IPS DF 19.7 (cell line): ENCODE data around the gene PHOSPHO2.
"Not testable (repeated sequence)": the region's sequence is repeated elsewhere in the genome, so short reads cannot be mapped to it uniquely, and the experiment has no call there.

ENCODE experiments used
- DNase-seq: peaks from one replicate; pipeline ENCODE4 v3.0.0-alpha.2; 2013; ENCODE audit warnings: low read depth, low spot score

PHOSPHO2 gene

DNA sequence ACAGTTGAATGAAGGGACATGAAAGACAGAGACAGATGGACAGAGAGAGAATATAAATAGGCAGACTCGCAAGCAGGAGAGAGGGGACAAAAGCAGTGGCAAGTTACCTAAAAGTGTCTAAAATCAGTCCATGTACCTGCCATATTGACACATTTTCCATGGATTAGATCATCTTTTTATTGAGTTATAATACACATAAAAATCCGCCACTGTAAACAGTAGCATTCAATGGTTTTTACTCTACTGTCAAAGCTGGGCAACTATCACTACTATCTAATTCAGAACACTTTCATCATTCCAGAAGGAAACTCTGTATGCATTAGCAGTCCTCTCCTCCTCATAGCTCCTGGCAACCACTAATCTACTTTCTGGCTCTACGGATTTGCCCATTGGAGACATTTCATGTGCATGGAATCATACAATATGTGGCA lies 10.1 kb upstream of the PHOSPHO2 start:
- no peak for DNase-seq

DNA sequence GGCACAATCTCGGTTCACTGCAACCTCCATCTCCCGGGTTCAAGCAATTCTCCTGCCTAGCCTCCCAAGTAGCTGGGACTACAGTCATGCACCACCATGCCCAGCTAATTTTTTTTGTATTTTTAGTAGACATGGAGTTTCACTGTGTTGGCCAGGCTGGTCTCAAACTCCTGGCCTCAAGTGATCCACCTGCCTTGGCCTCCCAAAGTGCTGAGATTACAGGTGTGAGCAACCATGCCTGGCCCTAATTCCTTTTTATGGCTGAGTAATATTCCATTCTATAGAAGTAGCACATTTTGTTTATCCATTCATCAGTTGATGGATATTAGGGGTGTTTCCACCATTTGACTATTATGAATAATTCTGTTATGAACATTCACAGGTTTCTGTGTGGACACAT lies 9.6 kb upstream of the PHOSPHO2 start:
- DNase-seq = not testable (repeated sequence)

DNA sequence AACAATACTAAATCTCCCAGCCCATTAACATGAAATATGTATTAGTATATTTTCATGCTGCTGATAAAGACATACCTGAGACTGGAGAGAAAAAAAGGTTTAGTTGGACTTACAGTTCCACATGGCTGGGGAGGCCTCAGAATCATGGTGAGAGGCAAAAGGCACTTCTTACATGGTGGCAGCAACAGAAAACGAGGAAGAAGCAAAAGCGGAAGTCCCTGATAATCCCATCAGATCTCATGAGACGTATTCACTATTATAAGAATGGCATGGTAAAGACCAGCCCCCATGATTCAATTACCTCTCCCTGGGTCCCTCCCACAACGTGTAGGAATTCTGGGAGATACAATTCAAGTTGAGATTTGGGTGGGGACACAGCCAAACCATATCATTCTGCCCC lies 7.4 kb upstream of the PHOSPHO2 start:
- not testable (repeated sequence) for DNase-seq

DNA sequence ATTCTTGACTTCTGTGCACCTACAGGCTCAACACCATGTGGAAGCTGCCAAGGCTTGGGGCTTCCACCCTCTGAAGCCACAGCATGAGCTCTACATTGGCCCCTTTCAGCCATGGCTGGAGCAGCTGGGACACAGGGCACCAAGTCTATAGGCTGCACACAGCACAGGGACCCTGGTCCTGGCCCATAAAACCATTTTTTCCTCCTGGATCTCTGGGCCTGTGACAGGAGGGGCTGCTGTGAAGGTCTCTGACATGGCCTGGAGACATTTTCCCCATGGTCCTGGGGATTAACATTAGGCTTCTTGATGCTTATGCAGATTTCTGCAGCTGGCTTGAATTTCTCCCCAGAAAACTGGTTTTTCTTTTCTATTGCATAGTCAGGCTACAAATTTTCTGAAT lies 6.3 kb upstream of the PHOSPHO2 start:
- DNase-seq = not testable (repeated sequence)

DNA sequence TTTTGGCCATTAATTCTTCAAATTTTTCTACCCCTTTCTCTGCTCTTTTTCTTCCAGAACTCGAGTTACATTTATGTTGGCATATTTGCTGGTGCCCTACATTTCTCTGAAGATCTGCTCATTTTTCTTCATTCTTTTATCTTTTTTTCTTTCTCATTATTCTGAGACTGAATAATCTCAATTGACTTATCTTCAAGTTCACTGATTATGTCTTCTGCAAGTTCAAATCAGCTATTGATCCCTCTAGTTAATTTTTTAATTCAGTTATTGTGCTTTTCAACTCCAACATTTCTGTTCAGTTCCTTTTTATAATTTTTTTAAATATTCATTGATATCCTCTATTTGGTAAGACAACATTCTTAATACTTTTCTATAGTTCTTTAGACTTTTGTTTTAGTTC lies 3.3 kb upstream of the PHOSPHO2 start:
- no peak for DNase-seq

DNA sequence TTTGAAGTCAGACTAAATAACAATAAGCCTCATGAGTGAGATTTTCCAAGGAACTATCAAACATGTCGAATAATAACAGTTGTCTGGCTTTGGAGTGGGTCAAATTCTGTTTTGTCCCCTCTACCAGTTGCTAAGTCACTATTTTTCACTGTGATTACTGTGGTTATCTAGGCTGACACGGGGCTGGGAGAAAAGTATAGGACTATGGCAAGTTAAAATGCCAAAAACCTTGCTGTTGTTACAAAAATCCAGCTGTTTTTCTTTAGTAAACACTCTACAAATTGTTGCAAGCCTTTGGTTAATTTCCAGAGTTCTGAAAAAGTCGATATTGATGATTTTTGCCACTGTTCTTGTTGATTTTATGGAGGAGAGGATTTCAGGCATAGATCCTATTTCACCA lies 1.6 kb upstream of the PHOSPHO2 start:
- DNase-seq = no peak

DNA sequence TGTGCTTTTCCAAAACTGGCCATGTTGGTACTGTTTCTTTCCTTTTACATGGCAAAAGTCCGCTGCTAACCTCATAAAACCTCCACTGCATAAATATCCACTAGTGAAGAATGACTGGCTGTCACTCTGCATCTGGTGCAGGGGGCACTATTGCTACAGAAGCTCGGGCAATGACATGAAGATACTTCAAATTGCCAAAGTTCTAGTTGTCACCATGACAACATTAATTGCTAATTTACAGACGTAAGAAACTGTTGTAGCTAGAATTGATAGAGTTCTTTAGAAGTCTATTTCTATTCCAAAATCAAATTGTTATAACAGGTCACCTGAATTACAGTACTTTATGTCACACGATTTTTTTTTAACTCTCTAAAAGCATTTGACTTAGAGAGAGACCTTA lies 909 bp upstream of the PHOSPHO2 start:
- DNase-seq = no peak

DNA sequence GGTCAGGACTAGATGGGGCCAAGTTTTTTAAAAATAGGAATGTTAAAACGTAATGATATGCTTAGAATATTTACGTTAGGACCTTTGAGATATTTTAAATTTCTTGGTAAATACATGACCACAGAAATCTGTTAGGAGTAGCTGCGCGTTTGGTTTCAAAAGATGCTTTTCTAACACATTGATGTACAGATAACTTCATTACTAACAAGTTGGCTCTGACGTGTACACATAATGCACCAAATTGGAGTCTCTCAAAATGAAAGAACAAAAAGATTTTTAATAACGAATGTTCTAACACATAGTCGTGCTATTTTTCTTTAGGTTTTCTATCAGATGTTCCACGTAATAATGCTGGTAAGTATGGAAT lies 608 bp downstream of the PHOSPHO2 start:
- no peak for DNase-seq

DNA sequence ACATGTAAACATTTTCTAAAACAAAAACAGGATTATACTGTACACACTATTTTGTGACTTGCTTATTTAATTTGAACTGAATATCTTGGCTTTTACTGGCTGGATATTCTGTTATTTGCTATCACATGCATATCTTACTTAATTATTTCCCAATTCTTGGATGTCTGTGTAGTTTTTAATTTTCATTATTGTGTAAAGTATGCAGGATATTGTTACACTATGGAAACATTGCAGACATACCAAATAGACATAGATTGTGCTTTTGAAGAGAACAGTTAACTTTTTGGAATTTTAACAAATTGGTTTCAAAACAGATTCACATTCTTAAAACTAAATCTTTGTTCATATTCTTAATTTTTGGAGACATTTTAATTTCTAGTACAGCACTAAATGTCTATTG lies 2.1 kb downstream of the PHOSPHO2 start:
- no peak for DNase-seq

DNA sequence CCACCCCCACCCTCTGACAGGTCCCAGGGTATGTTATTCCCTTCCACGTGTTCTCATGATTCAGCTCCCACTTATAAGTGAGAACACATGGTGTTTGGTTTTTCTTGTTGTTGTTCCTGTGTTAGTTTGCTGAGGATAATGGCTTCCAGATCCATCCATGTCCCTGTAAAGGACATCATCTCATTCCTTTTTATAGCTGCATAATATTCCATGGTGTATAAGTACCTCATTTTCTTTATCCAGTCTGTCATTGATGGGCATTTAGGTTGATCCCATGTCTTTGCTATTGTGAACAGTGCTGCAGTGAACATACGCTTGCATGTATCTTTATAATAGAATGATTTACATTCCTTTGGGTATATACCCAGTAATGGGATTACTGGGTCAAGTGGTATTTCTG lies 4.9 kb downstream of the PHOSPHO2 start:
- DNase-seq = not testable (repeated sequence)

DNA sequence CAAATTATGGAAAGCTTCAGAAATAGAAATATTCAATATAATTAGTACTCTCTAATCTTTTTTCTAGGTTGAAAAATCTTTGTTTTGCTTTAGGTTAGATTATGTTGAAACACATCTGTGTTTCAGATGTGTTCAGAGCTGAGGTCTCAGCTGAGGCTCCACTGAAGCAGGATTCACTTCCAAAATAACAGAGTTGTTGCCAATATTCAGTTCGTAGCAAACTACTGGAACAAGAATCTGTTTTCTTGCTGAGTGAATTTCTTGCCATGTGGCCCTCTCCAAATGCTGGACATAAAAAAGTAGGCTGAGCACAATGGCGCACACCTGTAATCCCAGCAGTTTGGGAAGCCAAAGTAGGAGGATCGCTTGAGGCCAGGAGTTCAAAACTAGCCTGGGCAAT lies 8.7 kb downstream of the PHOSPHO2 start:
- DNase-seq = no peak

DNA sequence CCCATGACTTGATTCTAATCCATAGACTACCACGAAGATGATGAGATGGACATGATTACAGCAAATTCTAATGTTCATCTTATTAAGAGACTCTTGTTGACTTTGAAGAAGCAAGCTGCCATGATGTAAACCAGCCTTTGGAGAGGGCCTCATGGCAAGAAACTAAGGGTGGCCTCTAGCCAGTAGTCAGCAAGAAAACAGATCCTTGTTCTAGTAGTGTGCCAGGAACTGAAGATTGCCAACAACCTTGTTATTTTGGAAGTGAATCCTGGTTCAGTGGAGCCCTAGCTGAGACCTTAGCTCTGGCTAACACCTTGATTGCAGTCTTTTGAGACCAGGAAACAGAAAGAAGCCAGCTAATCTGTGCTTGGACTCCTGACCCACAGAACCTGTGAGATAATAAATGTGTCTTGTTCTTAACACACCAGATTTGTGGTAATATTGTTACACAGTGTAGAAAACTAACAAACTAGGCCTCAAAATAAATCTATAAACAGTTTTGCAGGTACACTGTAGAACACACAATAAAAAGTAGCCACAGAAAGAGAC lies 10.0 kb downstream of the PHOSPHO2 start:
- DNase-seq = no peak

DNA sequence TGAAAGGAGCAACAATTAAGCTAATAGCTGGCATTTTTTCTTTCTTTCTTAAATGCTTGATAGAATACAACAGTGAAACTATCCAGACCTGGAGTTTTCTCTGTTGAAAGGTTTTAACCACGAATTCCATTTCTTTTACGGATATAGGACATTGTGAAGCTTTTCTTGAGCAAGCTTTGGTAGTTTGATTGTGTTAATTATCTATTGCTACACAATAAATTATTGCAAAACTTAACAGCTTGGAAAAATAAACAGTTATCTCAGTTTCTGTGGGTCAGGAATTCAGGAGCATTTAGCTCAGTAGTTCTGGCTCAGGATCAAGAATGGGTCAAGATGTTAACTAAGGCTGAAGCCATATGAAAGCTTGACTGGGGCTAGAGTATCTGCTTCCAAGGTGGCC lies 11.7 kb downstream of the PHOSPHO2 start:
- no peak for DNase-seq

DNA sequence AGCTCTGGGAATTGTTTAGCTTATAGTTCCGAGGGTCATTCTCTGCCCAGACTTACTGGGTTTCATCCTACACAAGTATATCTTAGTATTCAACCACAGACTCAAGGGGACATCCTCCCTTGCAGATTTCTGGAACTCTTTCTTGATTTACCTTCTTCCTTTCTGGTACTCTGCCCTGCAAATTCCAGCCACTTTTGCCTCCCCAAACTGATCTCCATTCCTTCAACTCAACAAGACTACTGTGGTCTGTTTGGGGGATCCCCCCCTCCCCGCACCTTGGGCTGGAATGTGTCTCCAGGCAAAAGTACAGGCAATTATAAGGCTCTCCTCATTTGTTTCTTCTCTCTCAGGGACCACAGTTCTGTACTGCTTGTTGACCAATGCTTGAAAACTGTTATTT lies 13.4 kb downstream of the PHOSPHO2 start:
- DNase-seq = no peak

DNA sequence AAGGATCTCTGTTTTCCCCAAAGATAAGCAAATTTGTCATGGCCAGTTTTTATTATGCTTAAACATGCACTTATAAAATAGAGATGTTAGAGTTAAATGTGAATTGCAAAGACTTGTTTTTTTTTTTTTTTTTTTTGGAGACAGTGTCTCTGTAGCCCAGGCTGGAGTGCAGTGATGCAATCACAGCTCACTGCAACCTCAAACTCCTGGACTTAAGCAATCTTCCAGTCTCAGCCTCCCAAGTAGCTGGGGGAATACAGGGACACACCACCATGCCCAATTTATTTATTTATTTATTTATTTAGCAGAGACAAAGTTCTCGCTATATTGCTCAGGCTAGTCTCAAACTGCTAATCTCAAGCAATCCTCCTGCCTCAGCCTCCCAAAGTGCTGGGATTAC lies 15.1 kb downstream of the PHOSPHO2 start:
- DNase-seq = no peak

DNA sequence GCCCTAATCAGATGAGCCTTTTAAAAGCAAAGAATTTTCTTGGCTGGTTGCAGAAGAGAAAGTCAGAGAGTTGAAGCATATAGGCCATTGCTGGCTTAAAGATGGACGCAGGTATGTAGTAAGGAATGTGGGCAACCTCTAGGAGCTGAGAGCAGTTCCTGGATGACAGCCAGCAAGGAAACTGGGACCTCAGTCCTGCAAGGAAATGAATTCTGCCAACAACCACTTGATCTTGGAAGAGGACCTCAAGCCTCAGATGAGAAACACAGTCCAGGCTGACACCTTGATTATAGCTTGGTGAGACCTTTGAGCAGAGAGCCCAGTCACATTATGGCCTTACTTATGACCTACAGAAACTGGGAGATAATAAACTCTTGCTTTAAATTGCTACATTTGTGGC lies 15.7 kb downstream of the PHOSPHO2 start:
- DNase-seq = no peak

DNA sequence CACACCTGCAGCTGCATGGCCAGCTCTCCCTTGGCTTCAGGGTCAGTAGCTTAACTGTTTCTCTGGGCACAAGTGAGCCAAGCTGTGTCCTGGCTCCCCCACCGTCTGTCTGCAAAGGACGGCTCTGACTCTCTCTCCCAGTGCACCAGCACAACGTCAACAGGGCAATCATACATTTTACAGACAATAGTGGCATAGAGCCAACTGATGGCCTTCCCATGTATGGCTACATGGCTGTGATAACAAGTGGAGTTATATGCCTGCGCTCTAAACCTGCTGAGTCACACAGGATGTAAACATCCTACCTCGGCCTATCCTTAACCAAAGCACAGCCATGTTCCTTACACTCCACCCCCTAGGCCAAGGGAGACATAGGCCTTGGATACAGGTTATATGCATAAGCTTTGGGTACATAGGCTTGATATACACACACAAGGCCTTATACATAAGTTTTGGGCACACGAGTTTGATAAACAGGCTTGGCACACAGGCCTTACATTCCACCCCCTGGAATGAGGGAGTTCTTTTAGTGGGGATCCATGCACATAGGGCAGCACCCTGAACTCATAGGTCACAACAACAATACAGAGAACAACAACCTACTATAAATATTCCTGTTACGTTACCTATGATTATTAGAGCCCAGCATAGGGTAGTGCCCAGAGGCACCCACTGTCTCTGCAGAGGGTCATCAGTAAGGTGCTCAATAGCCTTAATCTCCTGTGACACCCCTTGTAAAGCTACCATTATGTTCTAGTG lies 17.7 kb downstream of the PHOSPHO2 start:
- no peak for DNase-seq

DNA sequence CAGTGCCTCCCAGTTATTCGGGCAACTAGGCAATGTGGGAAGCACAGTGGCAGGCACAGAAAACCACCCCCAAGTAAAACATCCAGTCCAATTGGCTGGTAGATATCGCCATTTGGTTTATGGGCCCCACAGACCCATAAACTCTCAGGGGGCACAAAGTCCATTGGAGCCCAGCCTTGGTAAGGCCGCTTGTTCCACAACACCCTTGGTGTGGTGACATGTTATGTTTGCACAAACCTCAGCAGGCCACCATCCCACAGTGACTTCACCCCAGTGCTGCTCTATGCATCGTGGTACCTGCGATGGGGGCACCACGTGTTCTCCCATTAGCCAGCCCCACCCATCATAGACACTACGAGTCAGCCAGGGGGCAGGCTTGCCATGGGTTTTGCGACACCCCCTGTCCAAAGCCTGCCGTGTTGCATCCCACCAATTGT lies 18.5 kb downstream of the PHOSPHO2 start:
- no peak for DNase-seq

DNA sequence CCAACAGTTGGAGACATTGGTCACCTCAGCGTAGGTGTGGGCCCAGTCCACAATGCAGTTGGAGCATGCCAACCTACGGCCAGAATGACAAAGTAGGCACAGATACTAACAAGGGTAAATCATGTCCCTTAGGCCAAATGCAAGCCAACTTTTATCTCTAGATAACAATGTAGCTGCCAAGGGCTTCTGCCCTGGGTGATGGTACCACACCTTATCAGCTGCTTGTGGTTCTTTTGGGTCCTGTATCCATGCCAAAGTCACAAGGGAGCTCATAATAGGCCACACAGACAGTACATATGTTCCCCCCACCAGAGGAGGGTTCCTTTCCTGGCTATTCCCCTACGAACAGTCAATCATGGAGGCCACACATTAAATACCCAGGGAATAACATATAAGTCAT lies 19.1 kb downstream of the PHOSPHO2 start:
- no peak for DNase-seq

DNA sequence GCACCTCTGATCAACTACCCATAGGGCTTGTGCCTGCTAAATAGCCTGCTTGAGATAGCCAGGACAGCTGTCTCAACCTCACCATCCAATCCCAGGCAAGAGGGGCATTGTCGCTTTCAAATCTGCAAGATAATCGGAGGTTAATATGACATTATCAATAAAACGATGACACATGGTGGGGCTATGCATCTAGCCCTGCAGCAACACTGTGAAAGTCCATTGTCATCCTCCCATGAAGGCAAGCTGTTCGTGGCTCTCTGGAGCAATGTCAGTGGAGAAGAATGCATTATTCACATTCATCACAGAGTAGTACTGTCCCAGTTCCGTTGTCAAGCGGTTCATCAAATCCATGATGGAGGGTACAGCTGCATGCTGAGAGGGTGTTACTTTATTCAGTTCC lies 20.4 kb downstream of the PHOSPHO2 start:
- no peak for DNase-seq

DNA sequence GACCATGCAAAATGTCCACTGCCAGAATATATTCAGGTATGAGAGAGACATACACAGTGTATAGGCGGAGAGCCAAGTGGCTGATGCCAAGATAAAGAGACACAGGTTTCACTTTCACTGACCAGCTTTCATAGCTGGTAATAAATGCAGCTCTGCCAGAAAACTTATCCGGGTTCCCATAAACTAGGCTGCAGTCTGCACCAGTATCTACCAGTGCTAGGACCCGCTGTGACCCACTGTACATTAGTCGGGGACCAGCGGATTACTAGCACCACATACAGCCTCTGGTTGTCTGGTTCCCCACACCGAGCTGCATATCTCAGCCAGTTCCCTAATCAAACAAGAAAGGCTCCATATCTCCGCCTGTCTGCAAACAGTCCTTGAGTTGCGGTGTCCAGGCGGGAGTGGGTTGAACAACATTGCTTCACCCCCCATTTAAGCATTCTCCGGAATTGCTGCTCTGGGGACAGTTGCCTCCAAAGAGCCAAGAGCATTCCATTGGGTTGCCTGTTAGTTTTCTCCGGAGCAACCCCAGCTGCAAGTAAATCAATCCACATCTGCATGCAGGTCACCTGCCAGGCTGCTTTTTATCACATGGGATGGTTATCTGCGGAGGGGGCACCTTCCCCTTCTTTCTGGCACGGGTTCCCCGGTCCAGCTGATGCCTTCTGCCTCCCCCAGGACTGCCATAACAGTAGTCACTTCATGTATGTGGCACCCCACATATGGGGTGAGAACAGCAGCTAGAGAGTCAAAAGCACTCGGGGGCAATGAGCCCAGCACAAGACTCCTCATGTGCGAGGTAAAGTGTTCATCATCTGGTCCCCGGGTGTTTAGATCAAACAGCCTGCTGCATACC lies 21.3 kb downstream of the PHOSPHO2 start:
- DNase-seq = no peak

DNA sequence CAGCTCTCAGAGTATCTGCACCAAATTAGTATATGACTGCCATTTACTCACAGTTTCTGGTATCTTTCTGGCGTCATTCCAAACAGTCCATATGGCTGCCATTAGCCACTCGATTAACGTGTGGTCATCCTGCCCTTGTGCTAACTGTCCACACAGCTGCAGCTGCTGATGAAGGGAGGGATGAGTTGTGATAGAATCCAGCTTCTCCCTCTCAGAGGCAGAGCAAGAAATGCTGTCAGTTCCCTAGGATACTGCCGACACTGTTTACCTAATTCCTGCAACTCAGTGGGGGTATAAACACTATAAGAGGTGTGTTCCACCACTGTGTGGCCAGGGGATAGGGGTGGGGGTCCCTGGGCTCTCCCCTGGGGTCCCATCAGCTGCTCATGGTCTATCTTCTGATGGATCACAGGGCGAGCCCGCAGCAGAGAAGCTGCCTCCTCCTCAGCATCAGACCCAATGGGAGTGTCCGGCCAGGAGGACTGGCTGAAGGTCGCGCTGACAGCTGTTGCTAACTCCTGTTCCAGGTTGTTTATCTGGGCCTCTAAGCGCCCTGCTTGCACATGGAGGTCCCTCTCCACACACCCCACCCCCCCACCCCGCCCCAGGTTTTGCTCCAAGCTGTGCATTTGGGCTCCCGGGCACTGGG lies 22.1 kb downstream of the PHOSPHO2 start:
- no peak for DNase-seq
